HG03135 (cell line): ENCODE results near the gene TMEM72.

Experiments used
- ATAC-seq: cut with Tn5 transposase; IDR thresholded peaks from one replicate; pipeline ENCODE4 v1.9.1; 2021; ENCODE audit warnings: mild to moderate bottlenecking, moderate library complexity; ENCODE audit not compliant: unreplicated experiment

TMEM72 gene

DNA sequence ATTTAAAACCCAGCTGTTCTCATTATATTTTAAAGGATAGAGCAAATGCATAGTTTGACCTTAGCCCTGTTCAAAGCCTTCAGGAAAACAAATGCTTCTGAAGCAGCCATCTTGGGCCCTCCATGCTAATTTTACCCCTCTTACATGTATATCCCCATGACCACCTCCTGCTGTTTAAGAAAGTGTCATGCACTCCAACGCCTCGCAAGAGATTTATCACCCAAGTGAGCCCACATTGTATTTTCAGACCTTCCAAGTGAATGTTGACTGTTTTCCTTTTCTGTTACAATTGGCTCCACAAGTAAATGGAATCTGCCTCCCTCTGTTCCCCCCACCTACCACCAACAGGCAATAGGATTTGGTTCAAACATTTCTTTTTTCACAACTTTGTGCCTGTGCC lies 5.3 kb downstream of the TMEM72 start:
- ATAC-seq = no peak

DNA sequence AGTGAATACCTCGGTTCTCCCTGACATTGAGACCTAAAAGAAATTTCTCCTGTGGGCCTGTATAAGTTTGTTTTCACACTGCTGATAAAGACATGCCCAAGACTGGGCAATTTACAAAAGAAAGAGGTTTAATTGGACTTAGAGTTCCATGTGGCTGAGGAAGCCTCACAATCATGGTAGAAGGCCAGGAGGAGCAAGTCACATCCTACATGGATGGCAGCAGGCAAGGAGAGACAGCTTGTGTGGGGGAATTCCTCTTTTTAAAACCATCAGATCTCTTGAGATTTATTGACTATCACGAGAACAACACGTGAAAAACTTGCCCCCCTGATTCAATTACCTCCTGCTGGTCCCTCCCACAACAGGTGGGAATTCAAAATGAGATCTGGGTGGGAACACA lies 6.7 kb downstream of the TMEM72 start:
- ATAC-seq = no peak

DNA sequence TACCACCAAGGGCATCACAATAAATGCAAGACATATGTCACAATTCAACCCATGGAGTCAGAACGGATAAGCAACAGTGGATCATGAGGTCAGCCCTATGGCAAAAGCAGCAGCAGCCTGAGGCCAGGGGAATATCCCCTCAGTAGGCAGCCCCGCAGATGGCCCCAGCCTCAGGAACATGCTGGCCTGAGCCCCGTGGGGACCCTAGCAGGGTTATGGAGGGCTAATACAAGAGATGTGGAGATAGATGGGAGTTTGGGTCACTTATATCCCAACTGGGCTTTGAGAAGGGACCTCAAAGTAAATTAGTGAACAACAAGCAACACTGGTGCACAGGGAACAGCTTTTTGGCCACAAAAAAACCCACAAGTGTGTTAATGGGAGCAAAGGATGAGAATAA lies 9.1 kb downstream of the TMEM72 start:
- ATAC-seq = no peak

GRCh38 chr10:44921061-44921460 lies 9.9 kb downstream of the TMEM72 start:
- ATAC-seq = no peak

DNA sequence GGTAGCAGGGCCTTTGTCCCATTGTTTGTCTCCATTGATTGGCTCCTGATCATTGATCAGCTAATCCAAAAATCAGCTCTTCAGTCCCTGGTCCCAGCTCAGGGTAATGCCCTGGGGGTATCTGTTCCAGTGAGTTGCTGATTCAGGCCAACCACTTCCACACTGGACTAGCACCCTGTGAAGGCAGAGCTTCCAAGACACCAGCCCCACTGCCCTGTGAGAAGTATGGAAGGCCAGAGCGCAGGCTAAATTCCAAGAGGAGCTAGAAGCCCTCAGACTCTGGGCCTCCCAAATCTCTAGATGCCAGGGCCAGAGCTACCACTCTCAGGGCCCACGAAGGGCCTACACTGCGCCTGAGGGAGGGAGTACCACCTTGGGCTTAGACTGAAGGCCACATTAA lies 10.4 kb downstream of the TMEM72 start:
- ATAC-seq = no peak

DNA sequence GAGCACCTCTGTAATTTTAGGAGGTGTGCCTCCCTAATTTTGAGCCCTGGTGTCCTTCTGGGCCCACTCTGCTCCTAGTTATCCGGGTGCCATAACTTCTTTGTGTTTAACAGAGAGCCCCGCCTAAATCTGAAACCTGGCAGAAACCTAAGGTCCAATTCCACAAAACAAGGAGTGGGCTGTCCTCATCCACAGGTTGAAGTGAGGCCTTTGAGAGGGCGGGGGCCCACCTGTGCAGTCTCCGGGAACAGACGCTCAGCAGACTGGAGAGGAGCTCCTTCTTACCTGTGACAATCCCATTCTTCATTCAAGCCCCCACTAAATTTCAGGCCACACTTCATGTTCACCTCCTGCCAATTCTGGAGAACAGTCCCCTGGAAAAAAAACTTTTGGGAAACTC lies 10.9 kb downstream of the TMEM72 start:
- ATAC-seq = no peak

DNA sequence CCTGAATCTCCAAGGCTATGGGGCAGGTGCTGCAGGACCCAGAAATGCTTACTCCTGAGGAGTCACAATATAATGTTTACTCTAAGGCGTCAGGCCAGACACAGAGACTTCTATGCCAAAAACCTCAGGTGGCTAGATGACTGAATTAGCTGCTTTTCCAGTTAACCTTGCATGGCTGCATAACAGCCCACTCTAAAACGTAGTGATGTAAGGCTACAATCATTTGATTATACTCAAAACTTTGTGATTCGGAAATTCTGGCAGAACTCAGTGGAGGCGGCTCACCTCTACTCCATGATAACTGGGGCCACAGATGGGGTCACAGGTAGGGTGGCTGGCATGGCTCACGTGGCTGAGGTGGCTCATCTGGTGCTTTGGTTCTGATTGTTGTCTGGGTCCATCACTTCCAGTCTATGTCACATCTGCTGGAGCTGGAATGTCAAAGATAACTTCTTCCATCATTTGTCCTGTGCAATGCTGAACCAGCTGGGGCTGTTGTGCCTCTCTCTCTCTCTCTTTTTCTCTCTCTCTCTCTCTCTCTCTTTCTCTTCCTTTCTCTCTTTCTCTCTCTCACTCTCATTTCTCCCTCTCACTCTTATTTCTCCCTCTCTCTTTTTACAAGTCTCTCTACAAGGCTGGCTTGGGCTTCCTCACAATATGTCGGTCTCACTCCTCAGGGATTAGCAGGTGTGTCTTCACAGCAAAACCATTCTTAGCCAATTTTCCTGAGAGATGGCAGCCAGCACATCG lies 11.8 kb downstream of the TMEM72 start:
- no peak for ATAC-seq

GRCh38 chr10:44923611-44924010 lies 12.5 kb downstream of the TMEM72 start:
- no peak for ATAC-seq

- ATAC-seq = no peak
Measured at GRCh38 chr10:44924261-44925040, 13.3 kb downstream of the TMEM72 start.

GRCh38 chr10:44925224-44925623 lies 14.1 kb downstream of the TMEM72 start:
- no peak for ATAC-seq

- no peak for ATAC-seq
Measured at GRCh38 chr10:44925811-44926750, 14.9 kb downstream of the TMEM72 start.

DNA sequence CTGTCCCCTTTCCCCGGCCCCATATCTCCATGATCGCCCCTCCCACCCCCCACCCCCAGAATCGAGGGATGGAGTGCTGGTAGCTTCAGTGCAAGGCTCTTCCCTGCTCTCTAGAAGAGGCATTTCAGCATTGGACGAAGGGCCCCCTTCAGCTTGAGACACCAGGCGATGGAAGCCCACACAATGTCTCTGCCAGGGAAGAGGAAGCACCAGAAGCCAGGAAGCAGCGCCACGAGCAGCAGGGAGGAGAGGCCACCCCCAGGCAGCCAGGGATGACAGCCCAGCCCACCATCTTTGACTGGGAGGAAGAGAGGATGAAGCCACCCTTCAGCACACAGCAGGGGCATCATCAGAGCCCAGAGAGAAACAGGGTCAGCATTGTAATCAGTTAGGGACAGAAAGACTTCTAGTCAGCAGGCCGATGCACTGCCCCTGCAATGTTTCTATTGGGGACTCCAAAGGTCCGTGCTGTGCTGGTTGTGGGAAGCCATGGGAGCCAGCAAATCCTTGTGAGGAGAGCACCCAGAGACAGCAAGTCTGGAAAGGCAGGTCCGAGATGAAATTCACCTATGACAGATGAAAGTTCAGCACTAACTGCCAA lies 15.7 kb downstream of the TMEM72 start:
- ATAC-seq = no peak

GRCh38 chr10:44927352-44927751 lies 16.2 kb downstream of the TMEM72 start:
- ATAC-seq = no peak

DNA sequence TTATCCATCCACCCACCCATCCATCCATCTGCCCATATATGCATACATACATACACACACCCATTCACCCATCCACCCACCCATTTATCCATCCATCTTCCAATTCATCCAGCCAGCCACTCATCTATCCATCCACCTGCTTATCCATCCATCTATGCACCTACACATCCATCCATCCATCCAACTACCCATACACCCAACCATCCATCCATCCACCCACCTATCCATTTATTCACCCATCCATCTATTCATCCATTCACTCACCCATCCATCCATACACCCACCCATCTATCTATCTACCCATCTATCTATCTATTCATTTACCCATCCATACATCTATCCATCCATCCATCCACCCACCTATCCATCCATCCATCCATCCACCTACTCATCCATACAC lies 17.3 kb downstream of the TMEM72 start:
- ATAC-seq = no peak

- no peak for ATAC-seq
Measured at GRCh38 chr10:44929356-44930255, 18.5 kb downstream of the TMEM72 start.

DNA sequence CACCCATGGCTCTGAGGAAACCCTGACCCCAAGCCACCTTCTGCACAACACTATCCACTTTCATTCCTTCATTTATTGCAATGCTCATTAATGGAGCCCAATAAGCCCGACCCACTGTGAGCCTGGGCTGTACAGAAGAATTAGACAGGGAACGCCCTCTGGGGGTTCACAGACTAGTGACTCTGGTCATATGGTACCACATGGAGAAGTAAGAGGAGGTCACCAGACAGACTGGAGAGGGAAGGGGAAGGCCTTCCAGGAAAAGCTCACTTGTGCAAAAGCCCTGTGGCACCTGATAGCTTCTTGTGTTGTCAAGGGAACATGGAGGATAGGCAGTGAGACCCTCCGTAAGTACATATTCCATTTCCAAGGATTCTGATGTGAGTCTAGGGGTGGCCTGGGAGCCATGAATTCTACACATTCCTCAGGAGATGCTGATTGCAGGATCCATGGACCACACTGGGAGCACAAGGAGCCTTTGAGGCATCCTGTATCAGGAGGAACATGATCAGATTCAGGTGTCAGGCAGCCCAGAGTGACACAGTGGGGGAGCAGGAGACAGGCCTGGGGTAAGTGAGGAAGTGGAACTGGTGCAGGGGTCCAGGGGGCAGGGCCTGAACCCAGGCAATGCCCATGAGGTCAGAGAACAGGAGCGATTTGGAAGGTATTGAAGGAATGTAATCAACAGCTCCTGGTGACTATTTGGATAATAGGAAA lies 19.9 kb downstream of the TMEM72 start:
- ATAC-seq = no peak

DNA sequence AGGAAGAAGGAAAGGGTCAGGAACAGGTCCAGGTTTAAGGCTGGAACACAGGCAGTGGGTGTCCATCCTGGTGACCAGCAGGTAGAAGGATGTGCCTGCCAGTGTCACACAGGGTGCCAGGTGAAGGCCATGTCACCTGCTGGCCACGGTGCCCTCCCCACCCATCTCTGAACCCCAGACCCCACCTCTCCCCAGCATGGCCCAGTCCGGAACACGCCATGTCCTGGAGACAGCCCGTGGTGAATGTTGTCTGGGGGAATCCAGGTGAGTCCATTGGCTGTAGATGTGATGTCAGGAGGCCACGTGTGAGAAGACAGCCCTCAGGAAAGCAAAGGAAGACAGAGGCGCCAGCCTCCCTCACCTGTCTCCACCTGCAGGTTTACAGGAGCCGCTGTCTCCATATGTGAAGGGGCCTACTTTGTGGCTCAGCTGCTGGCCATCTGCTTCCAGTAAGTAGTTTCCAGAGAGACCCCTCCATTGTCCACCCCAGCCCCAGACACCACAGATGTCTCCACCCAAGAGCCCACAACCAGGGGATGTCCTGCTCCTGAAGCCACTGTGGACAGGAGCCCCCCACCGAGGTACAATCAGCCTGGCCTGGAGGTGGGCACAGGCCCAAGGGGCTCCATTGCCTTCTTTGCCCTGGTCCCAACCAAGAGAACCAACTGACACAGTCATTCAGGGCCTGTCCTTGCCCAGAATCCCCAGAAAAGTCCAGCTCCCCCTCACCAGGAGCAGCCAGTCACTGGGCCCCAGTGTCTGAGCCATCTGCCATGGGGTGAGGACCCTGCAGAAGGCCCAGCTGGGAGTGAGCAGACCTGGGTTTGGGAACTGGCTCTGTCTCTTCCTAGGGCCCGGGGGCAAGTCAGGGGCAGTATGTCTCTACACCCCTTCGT lies 20.7 kb downstream of the TMEM72 start:
- no peak for ATAC-seq
